RPMI8226 (cell line): ENCODE results near the gene IFIT3.

ENCODE experiments used
- DNase-seq: peaks from one replicate; pipeline ENCODE4 v3.0.0-alpha.2; 2015

Gene IFIT3

GRCh38 chr10:89363729-89364442 is 36.1 kb downstream of the IFIT3 start:
- peak; percentile 34 for DNase-seq

GRCh38 chr10:89364531-89364930 is 36.7 kb downstream of the IFIT3 start:
- no peak for DNase-seq

GRCh38 chr10:89367529-89367928 is 39.7 kb downstream of the IFIT3 start:
- peak; percentile 87 for DNase-seq

- no peak for DNase-seq
These were observed 40.3 kb downstream of the IFIT3 start for GRCh38 chr10:89368129-89368528.

GRCh38 chr10:89369156-89370105 is 41.6 kb downstream of the IFIT3 start:
- peak; percentile 28 for DNase-seq

GRCh38 chr10:89371079-89371478 is 43.3 kb downstream of the IFIT3 start:
- DNase-seq = no peak

GRCh38 chr10:89371987-89372386 is 44.2 kb downstream of the IFIT3 start:
- no peak for DNase-seq

- DNase-seq = no peak
These were observed 46.3 kb downstream of the IFIT3 start for GRCh38 chr10:89373916-89374711.

- DNase-seq = no peak
These were observed 46.9 kb downstream of the IFIT3 start for GRCh38 chr10:89374713-89375141.

GRCh38 chr10:89377705-89378637 is 50.2 kb downstream of the IFIT3 start, which contains the start of gene IFIT1B:
TSS of gene IFIT1B (plus strand) at chr10:89378056. CDS start at chr10:89378136, 80 bp downstream.
- no peak for DNase-seq

GRCh38 chr10:89379103-89379502 is 51.3 kb downstream of the IFIT3 start:
- no peak for DNase-seq

GRCh38 chr10:89382757-89383156 is 55.0 kb downstream of the IFIT3 start:
- DNase-seq = no peak

- DNase-seq = peak; percentile 60
These were observed 56.9 kb downstream of the IFIT3 start for GRCh38 chr10:89384474-89385340.

GRCh38 chr10:89388806-89389205 is 61.0 kb downstream of the IFIT3 start:
- no peak for DNase-seq

- DNase-seq = peak; percentile 47
These were observed 61.5 kb downstream of the IFIT3 start for GRCh38 chr10:89389254-89389653.
